H1 (cell line): Measurements from ENCODE around the gene GPR176.

Source experiments
- BRCA1 ChIP-seq: IDR thresholded peaks from 2 replicates; pipeline ENCODE4 v1.6.1; 2012; ENCODE audit warnings: low read depth, low read length, improper control_type of control experiment
- CBX8 ChIP-seq: fragments of 300-800, 300-1000 bp; sonication (generic); IDR thresholded peaks from 2 replicates; pipeline ENCODE4 v1.7.1; 2016; ENCODE audit warnings: low read depth, low read length, borderline replicate concordance
- CTBP2 ChIP-seq: IDR thresholded peaks from 2 replicates; pipeline ENCODE4 v1.7.0; 2011; ENCODE audit warnings: borderline replicate concordance, mild to moderate bottlenecking, moderate library complexity, mixed read lengths, low read length; ENCODE audit not compliant: insufficient read depth, insufficient read length
- CTCF ChIP-seq, 3 experiments: IDR thresholded peaks; 1 replicate in 2 of 3; 2 replicates in 1 of 3; pipeline versions ENCODE4 v1.5.1 to v1.6.1; 2011; ENCODE audit warnings: low read length in 3 of 3, mild to moderate bottlenecking in 3 of 3, inconsistent platforms in 2 of 3, low read depth in 1 of 3, moderate library complexity in 1 of 3; ENCODE audit not compliant: insufficient read depth in 1 of 3; ENCODE audit errors: control extremely low read depth in 1 of 3
- E2F6 ChIP-seq: IDR thresholded peaks from 2 replicates; pipeline ENCODE4 v1.6.1; 2012; ENCODE audit warnings: inconsistent platforms
- EGR1 ChIP-seq: IDR thresholded peaks from 2 replicates; pipeline ENCODE4 v1.6.1; 2011; ENCODE audit warnings: low read depth, low read length, borderline replicate concordance
- EZH2 ChIP-seq: fragments of 200-600 bp; sonication (generic); IDR thresholded peaks from 2 replicates; pipeline ENCODE4 v1.7.1; 2012; ENCODE audit warnings: low read depth, mild to moderate bottlenecking, moderate library complexity, low read length, inconsistent platforms; ENCODE audit not compliant: severe bottlenecking
- GTF2F1 ChIP-seq: IDR thresholded peaks from 2 replicates; pipeline ENCODE4 v1.6.1; 2012; ENCODE audit warnings: low read depth, low read length, improper control_type of control experiment, borderline replicate concordance
- HDAC2 ChIP-seq, 2 experiments: fragments of 300-600 bp in 1 of 2; sonication (generic) in 1 of 2; IDR thresholded peaks; 2 replicates each; pipeline ENCODE4 v1.6.1; 2011 to 2012; ENCODE audit warnings: low read depth in 2 of 2, low read length in 2 of 2, mild to moderate bottlenecking in 2 of 2, moderate library complexity in 2 of 2, borderline replicate concordance in 1 of 2, inconsistent platforms in 1 of 2
- KDM1A ChIP-seq: fragments of 200-600, 300-600 bp; sonication (generic); IDR thresholded peaks from 2 replicates; pipeline ENCODE4 v1.7.1; 2016; ENCODE audit warnings: mild to moderate bottlenecking, low read length, borderline replicate concordance
- POLR2A ChIP-seq, 2 experiments: IDR thresholded peaks; 1 replicate in 1 of 2; 2 replicates in 1 of 2; pipeline ENCODE4 v1.6.1; 2011; ENCODE audit warnings: low read depth in 2 of 2, low read length in 2 of 2, mild to moderate bottlenecking in 2 of 2; ENCODE audit errors: control extremely low read depth in 1 of 2
- RNF2 ChIP-seq: fragments of 200-900, 300-1000 bp; sonication (generic); IDR thresholded peaks from 2 replicates; pipeline ENCODE4 v1.7.1; 2016; ENCODE audit warnings: borderline replicate concordance, low read depth, mild to moderate bottlenecking, antibody characterized with exemption, low read length; ENCODE audit not compliant: poor library complexity, severe bottlenecking; ENCODE audit errors: missing control alignments
- TEAD4 ChIP-seq: IDR thresholded peaks from 2 replicates; pipeline ENCODE4 v1.6.1; 2012; ENCODE audit warnings: low read depth, low read length, inconsistent platforms, mixed read lengths
- USF2 ChIP-seq: IDR thresholded peaks from 2 replicates; pipeline ENCODE4 v1.6.1; 2011; ENCODE audit warnings: low read length, improper control_type of control experiment

GRCh38 chr15:39787479-39787878 lies 132.6 kb downstream of the GPR176 start:
- TF ChIP-seq KDM1A (no peak), CTCF (IDR thresholded peaks at IDR 0.05; ENCODE audit: control extremely low read depth in 1 of 3, insufficient read depth in 1 of 3, low read depth in 1 of 3, low read length in 3 of 3) (no peak), CBX8 (no peak), RNF2 (no peak), TEAD4 (no peak), EGR1 (no peak), EZH2 (no peak), GTF2F1 (no peak), CTBP2 (no peak), BRCA1 (no peak), E2F6 (no peak), USF2 (no peak), POLR2A (IDR thresholded peaks at IDR 0.05; ENCODE audit: control extremely low read depth in 1 of 2, low read depth in 2 of 2, low read length in 2 of 2) (no peak), HDAC2 (IDR thresholded peaks at IDR 0.05; ENCODE audit: borderline replicate concordance in 1 of 2, low read depth in 2 of 2, low read length in 2 of 2) (no peak)
